ENCODE results near the gene EPN1.

Gene EPN1

GRCh38 chr19:55688422-55689218 lies 13.6 kb downstream of the EPN1 start:
- no peak for DNase-seq (ENCODE audit: low spot score)
- no peak for TF ChIP-seq CTCF (IDR thresholded peaks at IDR 0.05; ENCODE audit: extremely low read depth, insufficient read depth, missing control alignments)
- in situ Hi-C loops (cut with MboI; ENCODE audit: low pct_unique_long_range_greater_than_20kb, low sequenced_read_pairs, unreplicated experiment), result loop anchor here (25.0 kb wide), 1 partner anchor 624 kb away; the partner anchor contains the start of gene ZSCAN5A

GRCh38 chr19:55689411-55690108 lies 14.5 kb downstream of the EPN1 start:
- DNase-seq (ENCODE audit: low spot score), result no peak
- in situ Hi-C loops (cut with MboI; ENCODE audit: low pct_unique_long_range_greater_than_20kb, low sequenced_read_pairs, unreplicated experiment), result loop anchor here (25.0 kb wide), 1 partner anchor 623 kb away; the partner anchor contains the start of gene ZSCAN5A
- no peak for TF ChIP-seq CTCF (IDR thresholded peaks at IDR 0.05; ENCODE audit: extremely low read depth, insufficient read depth, missing control alignments)

GRCh38 chr19:55690109-55690768 lies 15.2 kb downstream of the EPN1 start:
- DNase-seq (ENCODE audit: low spot score), result no peak
- in situ Hi-C loops (cut with MboI; ENCODE audit: low pct_unique_long_range_greater_than_20kb, low sequenced_read_pairs, unreplicated experiment), result loop anchor here (25.0 kb wide), 1 partner anchor 622 kb away; the partner anchor contains the start of gene ZSCAN5A
- no peak for TF ChIP-seq CTCF (IDR thresholded peaks at IDR 0.05; ENCODE audit: extremely low read depth, insufficient read depth, missing control alignments)

- no peak for DNase-seq (ENCODE audit: low spot score)
- TF ChIP-seq CTCF (IDR thresholded peaks at IDR 0.05; ENCODE audit: extremely low read depth, insufficient read depth, missing control alignments), result no peak
- in situ Hi-C loops (cut with MboI; ENCODE audit: low pct_unique_long_range_greater_than_20kb, low sequenced_read_pairs, unreplicated experiment), result loop anchor here (25.0 kb wide), 1 partner anchor 621 kb away; the partner anchor contains the start of gene ZSCAN5A
Observed at GRCh38 chr19:55690769-55691545, 15.9 kb downstream of the EPN1 start.

- in situ Hi-C loops (cut with MboI; ENCODE audit: low pct_unique_long_range_greater_than_20kb, low sequenced_read_pairs, unreplicated experiment), result loop anchor here (25.0 kb wide), 1 partner anchor 620 kb away; the partner anchor contains the start of gene ZSCAN5A
- no peak for DNase-seq (ENCODE audit: low spot score)
- TF ChIP-seq CTCF (IDR thresholded peaks at IDR 0.05; ENCODE audit: extremely low read depth, insufficient read depth, missing control alignments), result no peak
Observed at GRCh38 chr19:55691561-55692481, 16.8 kb downstream of the EPN1 start.

All from GM13977 (cell line).